Endothelial cell (in vitro differentiated cells): ENCODE measurements around the gene SH2D5. TPM values are rescaled to one million over a fixed set of nuclear protein-coding genes. Genes with fewer than 3 reads are reported as not detected.

Source experiments
- DNase-seq: peaks from one replicate; pipeline ENCODE4 v3.0.0; 2021; ENCODE audit warnings: low spot score
- H3K27ac Mint-ChIP-seq: one replicate; pipeline ENCODE4 v1.8.0; 2021; ENCODE audit warnings: mixed read lengths, inconsistent platforms; ENCODE audit not compliant: unreplicated experiment
- H3K27me3 Mint-ChIP-seq: one replicate; pipeline ENCODE4 v1.8.0; 2021; ENCODE audit warnings: mild to moderate bottlenecking, moderate library complexity, mixed read lengths, inconsistent platforms; ENCODE audit not compliant: unreplicated experiment
- H3K36me3 Mint-ChIP-seq: one replicate; pipeline ENCODE4 v1.8.0; 2021; ENCODE audit warnings: mild to moderate bottlenecking, low read depth, mixed read lengths, inconsistent platforms; ENCODE audit not compliant: unreplicated experiment
- H3K4me1 Mint-ChIP-seq: one replicate; pipeline ENCODE4 v1.8.0; 2021; ENCODE audit warnings: mild to moderate bottlenecking, mixed read lengths, inconsistent platforms; ENCODE audit not compliant: unreplicated experiment
- H3K4me3 Mint-ChIP-seq: one replicate; pipeline ENCODE4 v1.8.0; 2021; ENCODE audit warnings: mild to moderate bottlenecking, mixed read lengths, inconsistent platforms; ENCODE audit not compliant: unreplicated experiment
- H3K9me3 Mint-ChIP-seq: one replicate; pipeline ENCODE4 v1.8.0; 2021; ENCODE audit warnings: mixed read lengths, inconsistent platforms; ENCODE audit not compliant: unreplicated experiment
- CTCF ChIP-seq: fragments of 200-600 bp; sonication (generic); IDR thresholded peaks from one replicate; pipeline ENCODE4 v1.5.0; 2021; ENCODE audit warnings: antibody characterized with exemption; ENCODE audit not compliant: unreplicated experiment
- total RNA-seq: library from RNA; stranded (reverse); fragmentation: NEBNext Ultra II Directional; extraction: Animal tissue kit (Norgen Biotek cat#: 25700); gene quantifications from one replicate; pipeline ENCODE4 v1.2.1, GENCODE V29; 2021; ENCODE audit not compliant: unreplicated experiment

The SH2D5 gene
- total RNA-seq, 1 donor from 2014 or later = 0.26 TPM

DNA sequence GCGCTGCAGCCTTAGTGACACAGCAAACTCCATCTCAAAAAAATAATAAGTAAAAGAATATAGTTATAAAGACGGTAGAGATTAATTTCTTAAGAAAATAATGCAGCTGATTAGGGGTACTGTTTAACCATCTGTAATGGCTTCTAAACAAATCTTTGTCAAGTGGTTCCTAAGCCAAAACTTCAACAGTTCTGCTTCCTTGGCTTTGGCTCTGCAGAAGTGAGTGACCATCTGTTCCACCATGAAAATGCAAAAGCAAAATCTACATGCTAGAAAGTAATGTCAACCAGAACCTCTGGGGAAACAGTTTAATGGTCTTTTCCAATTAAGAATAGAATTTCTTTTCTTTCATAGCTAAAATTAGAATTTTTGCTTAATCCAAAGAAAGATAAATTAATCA, 8.3 kb upstream of the SH2D5 start:
- Mint-ChIP-seq H3K36me3 (peaks cover 18% of the 10 kb centered on the region), H3K4me1 (no peaks in the 10 kb centered on the region), H3K4me3 (no peak overlapping the region), H3K27me3 (peaks cover 1% of the 10 kb centered on the region), H3K9me3 (no peaks in the 10 kb centered on the region), H3K27ac (no peak overlapping the region)
- DNase-seq = no peak
- no peak for TF ChIP-seq CTCF

DNA sequence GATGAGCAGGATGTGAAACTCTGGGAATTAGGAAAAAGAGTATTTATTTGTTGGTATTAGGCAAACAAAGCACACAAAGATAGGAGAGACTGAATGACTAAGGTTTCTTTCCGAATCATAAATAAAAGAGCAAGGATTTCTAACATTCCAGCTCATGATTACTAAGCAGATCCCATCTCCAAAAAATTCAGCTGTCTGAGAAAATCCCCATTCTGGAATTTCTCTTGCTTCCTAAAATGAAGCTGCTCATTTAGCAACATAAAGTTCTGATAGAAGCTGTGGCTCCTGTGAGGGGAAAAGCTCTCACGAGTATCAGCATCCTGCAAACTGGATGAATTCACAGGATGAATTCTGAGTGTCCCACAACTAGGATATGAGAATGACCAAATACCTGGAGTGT, 6.7 kb upstream of the SH2D5 start:
- peaks cover 10% of the 10 kb centered on the region for H3K36me3 Mint-ChIP-seq
- H3K9me3 Mint-ChIP-seq = no peaks in the 10 kb centered on the region
- no peak overlapping the region for H3K4me3 Mint-ChIP-seq
- no peaks in the 10 kb centered on the region for H3K4me1 Mint-ChIP-seq
- TF ChIP-seq CTCF = no peak
- no peak for DNase-seq
- H3K27ac Mint-ChIP-seq = no peak overlapping the region
- peaks cover 2% of the 10 kb centered on the region for H3K27me3 Mint-ChIP-seq

GRCh38 chr1:20735581-20736111, 3.1 kb upstream of the SH2D5 start:
- no peak for DNase-seq
- Mint-ChIP-seq H3K4me3 (no peak overlapping the region), H3K36me3 (peaks cover 4% of the 10 kb centered on the region), H3K27me3 (peaks cover 14% of the 10 kb centered on the region), H3K27ac (no peak overlapping the region), H3K4me1 (peaks cover 2% of the 10 kb centered on the region), H3K9me3 (no peaks in the 10 kb centered on the region)
- no peak for TF ChIP-seq CTCF

- TF ChIP-seq CTCF = no peak
- Mint-ChIP-seq H3K4me3 (no peak overlapping the region), H3K27ac (no peak overlapping the region), H3K27me3 (peaks cover 17% of the 10 kb centered on the region), H3K9me3 (no peaks in the 10 kb centered on the region), H3K4me1 (peaks cover 2% of the 10 kb centered on the region), H3K36me3 (peaks cover 4% of the 10 kb centered on the region)
- DNase-seq = no peak
Observed at GRCh38 chr1:20733360-20733975, 965 bp upstream of the SH2D5 start.

- TF ChIP-seq CTCF = no peak
- Mint-ChIP-seq H3K27me3 (peaks cover 20% of the 10 kb centered on the region), H3K9me3 (no peaks in the 10 kb centered on the region), H3K4me3 (peak overlapping the region; percentile 87), H3K36me3 (no peaks in the 10 kb centered on the region), H3K4me1 (peaks cover 2% of the 10 kb centered on the region), H3K27ac (no peak overlapping the region)
- DNase-seq = peak; percentile 63
Observed at GRCh38 chr1:20732071-20732587, 374 bp downstream of the SH2D5 start.
